ENCODE results near the gene LHFPL2. TPM values are rescaled to one million over a fixed set of nuclear protein-coding genes. Genes with fewer than 3 reads are reported as not detected.

LHFPL2 gene
- total RNA-seq, 1 experiment from 2014 or later: 8.4 TPM

DNA sequence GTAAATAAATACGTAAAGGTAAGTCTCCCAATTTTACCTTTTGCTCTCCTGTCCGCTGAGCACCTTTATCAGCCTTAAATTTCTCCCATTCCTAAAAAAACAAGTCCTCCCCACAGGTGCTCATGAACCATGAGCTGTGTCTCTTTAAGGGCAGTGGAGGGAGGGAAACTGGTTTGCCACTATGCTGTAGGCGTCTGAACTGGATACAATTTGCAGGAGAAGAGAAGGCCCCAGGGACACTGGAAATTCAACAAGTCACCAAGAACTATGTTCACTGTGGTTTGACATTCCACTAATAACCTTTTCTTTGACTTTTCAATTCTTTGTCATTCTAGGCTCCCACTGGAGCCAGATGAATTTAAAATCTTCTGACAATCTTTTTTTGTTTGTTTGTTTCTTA, 72.2 kb downstream of the LHFPL2 start:
- DNase-seq (ENCODE audit: extremely low read depth, low read depth): no peak

GRCh38 chr5:78574731-78575161, 73.8 kb downstream of the LHFPL2 start:
- DNase-seq (ENCODE audit: extremely low read depth, low read depth): no peak

GRCh38 chr5:78574131-78574673, 74.4 kb downstream of the LHFPL2 start:
- no peak for DNase-seq (ENCODE audit: extremely low read depth, low read depth)

DNA sequence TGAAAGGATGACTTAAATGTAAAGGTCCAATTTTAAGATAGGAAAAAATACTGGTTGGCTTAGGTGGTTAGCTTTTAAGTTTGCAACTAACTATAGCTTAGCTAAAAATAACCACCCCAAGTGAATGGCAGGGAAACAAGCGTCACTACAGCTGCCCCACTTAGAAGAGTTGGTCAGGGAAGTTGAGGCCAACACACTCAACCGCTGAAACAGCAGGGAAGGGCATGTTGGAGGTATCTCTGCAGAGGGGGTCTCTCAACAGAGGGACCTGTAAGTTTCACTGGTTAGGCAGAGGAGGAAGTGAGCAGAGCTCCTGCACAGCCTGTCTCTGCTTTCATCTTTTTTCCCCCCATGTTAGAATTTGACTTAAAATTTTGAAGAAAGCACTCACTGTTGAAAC, 75.3 kb downstream of the LHFPL2 start:
- DNase-seq (ENCODE audit: extremely low read depth, low read depth): no peak

DNA sequence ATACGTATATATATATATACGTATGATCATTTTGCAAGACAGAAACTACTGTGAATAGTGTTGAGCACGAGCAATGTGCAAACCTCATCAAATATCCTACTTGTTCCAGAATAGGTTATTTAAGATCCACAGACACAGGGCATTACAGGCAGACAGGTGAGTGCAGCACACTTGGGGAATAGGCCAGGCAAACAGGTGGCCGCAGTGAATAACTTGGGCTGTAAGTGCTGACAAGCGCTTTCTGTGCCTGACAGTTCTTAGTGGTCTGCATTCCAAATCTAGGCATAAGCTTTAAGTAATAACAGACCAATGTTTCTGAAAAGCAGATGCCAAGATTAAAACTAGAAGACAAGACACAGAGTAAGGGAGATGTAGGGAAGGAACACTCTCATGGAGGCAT, 77.9 kb downstream of the LHFPL2 start:
- DNase-seq (ENCODE audit: extremely low read depth, low read depth): no peak

GRCh38 chr5:78569441-78569840, 79.1 kb downstream of the LHFPL2 start:
- no peak for DNase-seq (ENCODE audit: extremely low read depth, low read depth)

- DNase-seq (ENCODE audit: extremely low read depth, low read depth): no peak
These were observed 79.9 kb downstream of the LHFPL2 start for GRCh38 chr5:78568676-78569075.

- no peak for DNase-seq (ENCODE audit: extremely low read depth, low read depth)
These were observed 80.4 kb downstream of the LHFPL2 start for GRCh38 chr5:78568212-78568611.

- no peak for DNase-seq (ENCODE audit: extremely low read depth, low read depth)
These were observed 81.0 kb downstream of the LHFPL2 start for GRCh38 chr5:78567617-78568016.

DNA sequence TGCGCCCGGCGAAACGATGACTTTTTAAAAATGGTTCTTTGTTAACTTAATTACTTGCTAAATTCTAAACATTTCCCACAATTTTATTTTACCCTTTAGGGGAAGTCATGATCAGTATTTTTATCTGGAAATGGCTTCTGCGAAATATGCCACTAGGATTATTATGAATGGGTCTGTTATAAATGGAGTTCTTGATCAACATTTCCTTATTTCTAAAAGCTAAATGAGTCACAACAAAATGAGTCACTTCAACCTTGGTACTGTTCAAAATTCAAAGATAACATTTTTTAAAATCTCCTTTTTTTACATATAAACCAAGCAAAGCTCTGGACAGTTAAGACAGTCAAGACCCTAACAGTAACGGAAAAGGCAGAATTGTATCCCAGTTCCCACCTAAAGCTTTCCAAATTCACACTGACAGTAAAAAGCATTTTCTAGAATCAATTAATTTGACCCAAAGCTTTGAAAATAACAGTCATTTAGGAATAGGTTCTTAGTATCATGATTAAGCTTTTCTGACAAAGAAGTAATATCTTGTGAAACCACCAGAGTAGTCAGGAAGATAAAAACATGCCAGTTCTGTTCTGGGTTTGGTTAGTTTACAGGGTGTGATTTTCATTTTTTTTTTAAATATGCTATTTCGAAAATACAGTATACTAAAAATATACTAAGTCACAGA, 81.7 kb downstream of the LHFPL2 start:
- no peak for DNase-seq (ENCODE audit: extremely low read depth, low read depth)

DNA sequence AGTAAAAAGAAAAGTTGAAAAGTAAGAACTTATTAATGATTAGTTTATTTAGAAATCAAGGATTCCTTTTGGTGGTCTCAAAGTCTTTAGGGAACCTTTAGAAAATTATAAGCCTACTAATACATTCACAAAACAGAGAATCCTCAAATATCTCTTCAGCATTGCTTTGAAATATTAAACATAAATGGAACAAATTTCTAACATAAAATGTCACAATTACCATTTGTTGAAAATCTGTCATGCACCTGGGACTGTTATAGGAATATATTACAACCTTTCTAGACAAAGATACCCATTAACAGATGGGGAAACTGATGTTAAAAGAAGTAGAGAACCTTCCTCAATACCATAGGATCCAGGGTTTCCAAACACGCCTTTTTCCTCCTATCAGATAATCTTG, 83.2 kb downstream of the LHFPL2 start:
- DNase-seq (ENCODE audit: extremely low read depth, low read depth): no peak

- DNase-seq (ENCODE audit: extremely low read depth, low read depth): no peak
These were observed 85.0 kb downstream of the LHFPL2 start for GRCh38 chr5:78563621-78564020.

- DNase-seq (ENCODE audit: extremely low read depth, low read depth): no peak
These were observed 85.8 kb downstream of the LHFPL2 start for GRCh38 chr5:78562714-78563330.

GRCh38 chr5:78562001-78562400, 86.6 kb downstream of the LHFPL2 start:
- DNase-seq (ENCODE audit: extremely low read depth, low read depth): no peak

- DNase-seq (ENCODE audit: extremely low read depth, low read depth): no peak
These were observed 87.3 kb downstream of the LHFPL2 start for GRCh38 chr5:78561261-78561660.

DNA sequence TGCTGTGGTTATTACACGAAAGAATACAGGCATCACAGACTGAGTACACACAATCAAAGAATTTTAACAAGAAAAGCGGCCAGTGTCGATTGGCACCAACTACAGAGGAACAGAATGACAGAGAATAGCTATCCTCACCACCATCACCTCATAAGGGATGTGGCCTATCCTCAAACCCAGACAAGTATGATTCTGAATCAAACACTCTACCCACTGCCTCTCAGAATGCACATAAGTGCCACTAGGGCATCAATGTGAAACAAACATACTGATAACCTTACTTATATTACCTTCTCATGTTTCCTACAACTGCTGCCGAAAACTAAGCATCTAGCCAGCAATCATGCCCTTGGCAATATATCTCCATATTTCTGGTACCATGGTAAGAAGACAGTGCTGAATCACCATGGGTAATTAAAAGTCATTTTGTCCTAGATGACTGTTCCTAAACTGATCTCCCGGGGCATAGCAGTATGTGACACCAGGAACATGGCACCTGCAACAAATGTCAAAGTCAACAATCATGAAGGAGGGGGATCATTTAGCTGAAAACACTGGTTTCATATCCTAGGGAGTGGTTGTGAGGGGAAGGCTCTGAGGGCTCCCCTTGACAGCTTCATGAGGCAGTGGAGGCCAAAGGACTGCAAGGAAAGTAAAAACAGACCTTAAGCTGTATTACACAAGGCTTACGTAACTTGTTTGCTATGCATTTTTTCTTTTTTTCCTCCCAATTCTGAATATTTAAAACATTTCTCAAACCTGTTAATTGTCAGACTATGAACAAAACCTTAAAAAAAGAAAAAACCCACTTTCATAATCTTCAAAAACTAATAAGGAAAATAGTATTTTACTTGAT, 88.3 kb downstream of the LHFPL2 start:
- DNase-seq (ENCODE audit: extremely low read depth, low read depth): no peak

- DNase-seq (ENCODE audit: extremely low read depth, low read depth): no peak
These were observed 91.0 kb downstream of the LHFPL2 start for GRCh38 chr5:78557601-78558000.

DNA sequence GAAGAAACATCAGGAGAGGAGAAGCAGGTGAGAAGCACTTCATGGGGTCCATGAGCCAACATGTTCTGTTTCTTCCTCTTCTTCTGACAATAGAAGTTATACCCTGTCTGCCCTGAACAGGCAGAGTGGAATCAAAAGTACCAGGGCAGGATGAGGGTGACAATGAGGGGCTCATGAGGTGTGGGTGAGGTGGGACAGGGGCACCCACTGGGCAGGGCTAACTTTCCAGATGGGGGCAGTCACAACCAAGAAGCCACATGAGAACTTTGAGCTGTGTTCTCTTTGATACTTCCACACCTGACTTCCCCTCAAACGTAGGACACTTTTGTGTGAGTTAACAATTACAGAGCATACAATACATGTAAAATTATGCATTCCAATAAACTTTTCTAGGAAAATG, 92.7 kb downstream of the LHFPL2 start:
- DNase-seq (ENCODE audit: extremely low read depth, low read depth): no peak

GRCh38 chr5:78554670-78555069, 93.9 kb downstream of the LHFPL2 start:
- DNase-seq (ENCODE audit: extremely low read depth, low read depth): no peak

GRCh38 chr5:78553580-78554353, 94.8 kb downstream of the LHFPL2 start:
- DNase-seq (ENCODE audit: extremely low read depth, low read depth): no peak

All from NCI-H460 (cell line).